WTC11 (cell line): ENCODE measurements around the gene CCDC92. TPM values are rescaled to one million over a fixed set of nuclear protein-coding genes. Genes with fewer than 3 reads are reported as not detected.

ENCODE experiments used
- ATAC-seq: fragments of 200-7000 bp; cut with Tn5 transposase; 2 replicates; pipeline ENCODE4 v1.10.0; 2021; ENCODE audit warnings: mild to moderate bottlenecking, moderate library complexity
- CTCF ChIA-PET: fragments of 300-600 bp; sonication (Branson Sonifier 250); formaldehyde crosslinking; loops from one replicate; lab custom pipeline; 2021; ENCODE audit warnings: antibody characterized with exemption; lab: Charles Lee
- POLR2A ChIA-PET: fragments of 350-600 bp; sonication (Branson Sonifier 250); formaldehyde crosslinking; loops from one replicate; lab custom pipeline; 2021; ENCODE audit warnings: antibody characterized with exemption; lab: Charles Lee
- DNase-seq: peaks from one replicate; pipeline ENCODE4 v3.0.0; 2021; ENCODE audit warnings: low spot score
- H3K27ac Mint-ChIP-seq: 2 replicates; pipeline ENCODE4 v1.8.0; 2021; ENCODE audit warnings: mixed read lengths
- H3K27me3 Mint-ChIP-seq: 2 replicates; pipeline ENCODE4 v1.8.0; 2021; ENCODE audit warnings: low read depth, mild to moderate bottlenecking, moderate library complexity, mixed read lengths
- H3K36me3 Mint-ChIP-seq: 2 replicates; pipeline ENCODE4 v1.8.0; 2021; ENCODE audit warnings: mixed read lengths
- H3K4me1 Mint-ChIP-seq: 2 replicates; pipeline ENCODE4 v1.8.0; 2022; ENCODE audit warnings: mixed read lengths
- H3K4me3 Mint-ChIP-seq: 2 replicates; pipeline ENCODE4 v1.8.0; 2021; ENCODE audit warnings: mild to moderate bottlenecking, moderate library complexity, mixed read lengths
- H3K9me3 Mint-ChIP-seq: 2 replicates; pipeline ENCODE4 v1.8.0; 2021; ENCODE audit warnings: mixed read lengths
- EMX1 ChIP-seq: fragments of 250-450 bp; sonication (Bioruptor Pico); IDR thresholded peaks from 2 replicates; pipeline ENCODE4 v1.8.0; 2021; ENCODE audit warnings: mild to moderate bottlenecking
- ESRRA ChIP-seq: sonication (generic); formaldehyde crosslinking; IDR thresholded peaks from 2 replicates; pipeline ENCODE4 v1.8.1; 2022; ENCODE audit warnings: mild to moderate bottlenecking, missing genetic modification reagents, borderline replicate concordance
- GRHL2 ChIP-seq: fragments of 250-450 bp; sonication (Bioruptor Pico); IDR thresholded peaks from 2 replicates; pipeline ENCODE4 v1.8.0; 2022; ENCODE audit warnings: mild to moderate bottlenecking, moderate library complexity; ENCODE audit not compliant: insufficient replicate concordance, severe bottlenecking
- HMGA2 ChIP-seq: fragments of 250-450 bp; sonication (Bioruptor Pico); IDR thresholded peaks from 2 replicates; pipeline ENCODE4 v1.4.0; 2021; ENCODE audit warnings: mild to moderate bottlenecking, moderate library complexity
- PRRX2 ChIP-seq: fragments of 250-450 bp; sonication (Bioruptor Pico); IDR thresholded peaks from 2 replicates; pipeline ENCODE4 v1.8.0; 2021; ENCODE audit warnings: mild to moderate bottlenecking
- SMAD4 ChIP-seq: sonication (generic); formaldehyde crosslinking; IDR thresholded peaks from 2 replicates; pipeline ENCODE4 v1.8.0; 2022; ENCODE audit warnings: mild to moderate bottlenecking, missing genetic modification reagents
- SOX15 ChIP-seq: fragments of 250-450 bp; sonication (Bioruptor Pico); IDR thresholded peaks from 2 replicates; pipeline ENCODE4 v1.9.0; 2021; ENCODE audit warnings: mild to moderate bottlenecking
- TEAD4 ChIP-seq: sonication (generic); formaldehyde crosslinking; IDR thresholded peaks from 2 replicates; pipeline ENCODE4 v1.8.0; 2022; ENCODE audit warnings: mild to moderate bottlenecking, missing genetic modification reagents
- USF1 ChIP-seq: sonication (generic); formaldehyde crosslinking; IDR thresholded peaks from 2 replicates; pipeline ENCODE4 v1.8.0; 2022; ENCODE audit warnings: mild to moderate bottlenecking, missing genetic modification reagents
- ZBTB21 ChIP-seq: sonication (generic); formaldehyde crosslinking; IDR thresholded peaks from 2 replicates; pipeline ENCODE4 v1.8.1; 2023; ENCODE audit warnings: mild to moderate bottlenecking, missing genetic modification reagents, borderline replicate concordance
- ZNF121 ChIP-seq: sonication (generic); formaldehyde crosslinking; IDR thresholded peaks from 2 replicates; pipeline ENCODE4 v1.8.0; 2023; ENCODE audit warnings: missing genetic modification reagents
- ZNF281 ChIP-seq: sonication (generic); formaldehyde crosslinking; IDR thresholded peaks from 2 replicates; pipeline ENCODE4 v1.8.0; 2023; ENCODE audit warnings: mild to moderate bottlenecking, missing genetic modification reagents
- ZNF396 ChIP-seq: fragments of 250-450 bp; sonication (Bioruptor Pico); IDR thresholded peaks from 2 replicates; pipeline ENCODE4 v1.8.0; 2021; ENCODE audit warnings: mild to moderate bottlenecking, moderate library complexity, borderline replicate concordance
- ZNF671 ChIP-seq: fragments of 250-450 bp; sonication (Bioruptor Pico); IDR thresholded peaks from 2 replicates; pipeline ENCODE4 v1.8.0; 2021; ENCODE audit warnings: mild to moderate bottlenecking
- total RNA-seq: library from RNA; stranded (reverse); gene quantifications from 3 replicates; pipeline ENCODE4 v1.2.3, GENCODE V29; 2021
- TF ChIP-seq, protein P1 (sequence below): fragments of 250-450 bp; sonication (Bioruptor Pico); IDR thresholded peaks from 2 replicates; pipeline ENCODE4 v1.9.0; 2021; ENCODE audit warnings: mild to moderate bottlenecking
- TF ChIP-seq, protein P2 (sequence below): sonication (generic); formaldehyde crosslinking; conservative IDR thresholded peaks from 2 replicates; pipeline ENCODE4 v1.8.1; 2023; ENCODE audit warnings: mild to moderate bottlenecking, low read depth, missing genetic modification reagents, moderate library complexity
- TF ChIP-seq, protein P3 (sequence below): sonication (generic); formaldehyde crosslinking; IDR thresholded peaks from 2 replicates; pipeline ENCODE4 v1.8.1; 2022; ENCODE audit warnings: mild to moderate bottlenecking, missing genetic modification reagents, moderate library complexity, borderline replicate concordance

CCDC92 gene
- total RNA-seq, 1 experiment from 2014 or later = 2.7 TPM

- ChIA-PET CTCF (interaction anchor here (1.0 to 4.3 kb wide), 5 partner anchors 10 to 86 kb away, joined by 3 to 36 read pairs (median 12); no protein-coding TSS in a partner anchor), POLR2A (no interaction called here)
- no peak for TF ChIP-seq USF1
- Mint-ChIP-seq H3K9me3 (no peaks in the 10 kb centered on the region), H3K4me1 (no peaks in the 10 kb centered on the region), H3K4me3 (no peak overlapping the region), H3K36me3 (no peaks in the 10 kb centered on the region), H3K27ac (no peak overlapping the region), H3K27me3 (peaks cover 7% of the 10 kb centered on the region; the same call in 1 of the 2 replicates)
- ATAC-seq (no peak; the same call in 1 of the 2 replicates), DNase-seq (no peak)
Measured at GRCh38 chr12:123928274-123928865, 44.3 kb downstream of the CCDC92 start.

DNA sequence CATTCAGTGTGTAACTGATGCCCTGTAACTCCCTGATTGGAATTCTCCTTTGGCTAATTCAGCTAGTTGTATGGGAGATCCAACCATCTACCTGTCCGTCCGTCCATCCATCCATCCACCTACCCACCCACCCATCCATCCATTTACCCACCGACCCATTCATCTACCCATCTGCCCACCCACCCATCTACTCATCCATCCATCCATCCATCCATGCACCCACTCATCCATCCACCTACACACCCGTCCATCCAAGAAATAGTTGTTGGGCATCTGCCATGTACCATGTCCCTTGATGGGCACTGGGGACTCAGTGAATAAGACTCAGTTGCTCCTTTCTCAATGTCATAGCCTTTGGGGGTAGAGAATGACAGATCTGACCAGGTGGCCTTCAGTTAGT is 48.1 kb downstream of the CCDC92 start:
- H3K36me3 Mint-ChIP-seq = no peaks in the 10 kb centered on the region
- no peaks in the 10 kb centered on the region for H3K9me3 Mint-ChIP-seq
- no peaks in the 10 kb centered on the region for H3K4me1 Mint-ChIP-seq
- DNase-seq (no peak), ATAC-seq (no peak)
- TF ChIP-seq TEAD4 (CRISPR knock-in tag) (no peak), EMX1 (CRISPR knock-in tag) (no peak), HMGA2 (CRISPR knock-in tag) (no peak), ZBTB21 (CRISPR knock-in tag) (no peak), ESRRA (CRISPR knock-in tag) (no peak), SOX15 (no peak), ZNF121 (CRISPR knock-in tag) (no peak), SMAD4 (no peak), USF1 (no peak), ZNF396 (CRISPR knock-in tag) (no peak), PRRX2 (no peak), GRHL2 (CRISPR knock-in tag) (no peak), ZNF281 (CRISPR knock-in tag) (no peak), ZNF671 (no peak)
- TF ChIP-seq, protein P1, sequence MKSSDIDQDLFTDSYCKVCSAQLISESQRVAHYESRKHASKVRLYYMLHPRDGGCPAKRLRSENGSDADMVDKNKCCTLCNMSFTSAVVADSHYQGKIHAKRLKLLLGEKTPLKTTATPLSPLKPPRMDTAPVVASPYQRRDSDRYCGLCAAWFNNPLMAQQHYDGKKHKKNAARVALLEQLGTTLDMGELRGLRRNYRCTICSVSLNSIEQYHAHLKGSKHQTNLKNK (CRISPR knock-in tag) = no peak
- TF ChIP-seq, protein P2, sequence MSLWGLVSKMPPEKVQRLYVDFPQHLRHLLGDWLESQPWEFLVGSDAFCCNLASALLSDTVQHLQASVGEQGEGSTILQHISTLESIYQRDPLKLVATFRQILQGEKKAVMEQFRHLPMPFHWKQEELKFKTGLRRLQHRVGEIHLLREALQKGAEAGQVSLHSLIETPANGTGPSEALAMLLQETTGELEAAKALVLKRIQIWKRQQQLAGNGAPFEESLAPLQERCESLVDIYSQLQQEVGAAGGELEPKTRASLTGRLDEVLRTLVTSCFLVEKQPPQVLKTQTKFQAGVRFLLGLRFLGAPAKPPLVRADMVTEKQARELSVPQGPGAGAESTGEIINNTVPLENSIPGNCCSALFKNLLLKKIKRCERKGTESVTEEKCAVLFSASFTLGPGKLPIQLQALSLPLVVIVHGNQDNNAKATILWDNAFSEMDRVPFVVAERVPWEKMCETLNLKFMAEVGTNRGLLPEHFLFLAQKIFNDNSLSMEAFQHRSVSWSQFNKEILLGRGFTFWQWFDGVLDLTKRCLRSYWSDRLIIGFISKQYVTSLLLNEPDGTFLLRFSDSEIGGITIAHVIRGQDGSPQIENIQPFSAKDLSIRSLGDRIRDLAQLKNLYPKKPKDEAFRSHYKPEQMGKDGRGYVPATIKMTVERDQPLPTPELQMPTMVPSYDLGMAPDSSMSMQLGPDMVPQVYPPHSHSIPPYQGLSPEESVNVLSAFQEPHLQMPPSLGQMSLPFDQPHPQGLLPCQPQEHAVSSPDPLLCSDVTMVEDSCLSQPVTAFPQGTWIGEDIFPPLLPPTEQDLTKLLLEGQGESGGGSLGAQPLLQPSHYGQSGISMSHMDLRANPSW (CRISPR knock-in tag) = no peak
- TF ChIP-seq, protein P3, sequence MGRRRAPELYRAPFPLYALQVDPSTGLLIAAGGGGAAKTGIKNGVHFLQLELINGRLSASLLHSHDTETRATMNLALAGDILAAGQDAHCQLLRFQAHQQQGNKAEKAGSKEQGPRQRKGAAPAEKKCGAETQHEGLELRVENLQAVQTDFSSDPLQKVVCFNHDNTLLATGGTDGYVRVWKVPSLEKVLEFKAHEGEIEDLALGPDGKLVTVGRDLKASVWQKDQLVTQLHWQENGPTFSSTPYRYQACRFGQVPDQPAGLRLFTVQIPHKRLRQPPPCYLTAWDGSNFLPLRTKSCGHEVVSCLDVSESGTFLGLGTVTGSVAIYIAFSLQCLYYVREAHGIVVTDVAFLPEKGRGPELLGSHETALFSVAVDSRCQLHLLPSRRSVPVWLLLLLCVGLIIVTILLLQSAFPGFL (CRISPR knock-in tag) = no peak
- ChIA-PET POLR2A (no interaction called here), CTCF (interaction anchor here (4.3 kb wide), 1 partner anchor 14 kb away, joined by 36 read pairs; no protein-coding TSS in a partner anchor)
- H3K27ac Mint-ChIP-seq = no peak overlapping the region
- H3K4me3 Mint-ChIP-seq = no peak overlapping the region
- peaks cover 4% of the 10 kb centered on the region; the same call in 1 of the 2 replicates for H3K27me3 Mint-ChIP-seq
